Measurements from ENCODE around the gene LCN6. TPM values are rescaled to one million over a fixed set of nuclear protein-coding genes. Genes with fewer than 3 reads are reported as not detected.
"Not testable (repeated sequence)": the region's sequence is repeated elsewhere in the genome, so short reads cannot be mapped to it uniquely, and the experiment has no call there.

LCN6 gene
- total RNA-seq, 6 experiments from 2014 or later = not detected

- H3K27ac Mint-ChIP-seq = no peak overlapping the region
- H3K27me3 Mint-ChIP-seq (ENCODE audit: insufficient read depth) = peaks cover 9% of the 10 kb centered on the region
- TF ChIP-seq, protein P1, sequence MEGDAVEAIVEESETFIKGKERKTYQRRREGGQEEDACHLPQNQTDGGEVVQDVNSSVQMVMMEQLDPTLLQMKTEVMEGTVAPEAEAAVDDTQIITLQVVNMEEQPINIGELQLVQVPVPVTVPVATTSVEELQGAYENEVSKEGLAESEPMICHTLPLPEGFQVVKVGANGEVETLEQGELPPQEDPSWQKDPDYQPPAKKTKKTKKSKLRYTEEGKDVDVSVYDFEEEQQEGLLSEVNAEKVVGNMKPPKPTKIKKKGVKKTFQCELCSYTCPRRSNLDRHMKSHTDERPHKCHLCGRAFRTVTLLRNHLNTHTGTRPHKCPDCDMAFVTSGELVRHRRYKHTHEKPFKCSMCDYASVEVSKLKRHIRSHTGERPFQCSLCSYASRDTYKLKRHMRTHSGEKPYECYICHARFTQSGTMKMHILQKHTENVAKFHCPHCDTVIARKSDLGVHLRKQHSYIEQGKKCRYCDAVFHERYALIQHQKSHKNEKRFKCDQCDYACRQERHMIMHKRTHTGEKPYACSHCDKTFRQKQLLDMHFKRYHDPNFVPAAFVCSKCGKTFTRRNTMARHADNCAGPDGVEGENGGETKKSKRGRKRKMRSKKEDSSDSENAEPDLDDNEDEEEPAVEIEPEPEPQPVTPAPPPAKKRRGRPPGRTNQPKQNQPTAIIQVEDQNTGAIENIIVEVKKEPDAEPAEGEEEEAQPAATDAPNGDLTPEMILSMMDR (IDR thresholded peaks at IDR 0.05) = no peak
- peaks cover 27% of the 10 kb centered on the region for H3K9me3 Mint-ChIP-seq
- 0 out of 2 replicates have a peak, but pooled peaks cover 6% of the 10 kb centered on the region for H3K4me1 Mint-ChIP-seq (ENCODE audit: low read depth)
- H3K4me3 Mint-ChIP-seq = no peak overlapping the region
- no peak for DNase-seq
- H3K36me3 Mint-ChIP-seq (ENCODE audit: low read depth) = peaks cover 11% of the 10 kb centered on the region
Measured at GRCh38 chr9:136756836-136757235, 8.5 kb upstream of the LCN6 start.

- TF ChIP-seq, protein P1 (IDR thresholded peaks at IDR 0.05) = no peak
- no peak for DNase-seq
- H3K27ac Mint-ChIP-seq = no peak overlapping the region
- peaks cover 11% of the 10 kb centered on the region for H3K36me3 Mint-ChIP-seq (ENCODE audit: low read depth)
- peaks cover 9% of the 10 kb centered on the region for H3K27me3 Mint-ChIP-seq (ENCODE audit: insufficient read depth)
- H3K9me3 Mint-ChIP-seq = peaks cover 31% of the 10 kb centered on the region
- no peak overlapping the region for H3K4me3 Mint-ChIP-seq
- 0 out of 2 replicates have a peak, but pooled peaks cover 3% of the 10 kb centered on the region for H3K4me1 Mint-ChIP-seq (ENCODE audit: low read depth)
Measured at GRCh38 chr9:136756134-136756438, 7.8 kb upstream of the LCN6 start.

- not testable (repeated sequence) for H3K4me1 Mint-ChIP-seq (ENCODE audit: low read depth); DNase-seq; H3K27me3 Mint-ChIP-seq (ENCODE audit: insufficient read depth); H3K27ac Mint-ChIP-seq; H3K4me3 Mint-ChIP-seq
- Mint-ChIP-seq H3K36me3 (ENCODE audit: low read depth) (peaks cover 11% of the 10 kb centered on the region), H3K9me3 (peaks cover 31% of the 10 kb centered on the region)
Measured at GRCh38 chr9:136755302-136756133, 7.2 kb upstream of the LCN6 start.

DNA sequence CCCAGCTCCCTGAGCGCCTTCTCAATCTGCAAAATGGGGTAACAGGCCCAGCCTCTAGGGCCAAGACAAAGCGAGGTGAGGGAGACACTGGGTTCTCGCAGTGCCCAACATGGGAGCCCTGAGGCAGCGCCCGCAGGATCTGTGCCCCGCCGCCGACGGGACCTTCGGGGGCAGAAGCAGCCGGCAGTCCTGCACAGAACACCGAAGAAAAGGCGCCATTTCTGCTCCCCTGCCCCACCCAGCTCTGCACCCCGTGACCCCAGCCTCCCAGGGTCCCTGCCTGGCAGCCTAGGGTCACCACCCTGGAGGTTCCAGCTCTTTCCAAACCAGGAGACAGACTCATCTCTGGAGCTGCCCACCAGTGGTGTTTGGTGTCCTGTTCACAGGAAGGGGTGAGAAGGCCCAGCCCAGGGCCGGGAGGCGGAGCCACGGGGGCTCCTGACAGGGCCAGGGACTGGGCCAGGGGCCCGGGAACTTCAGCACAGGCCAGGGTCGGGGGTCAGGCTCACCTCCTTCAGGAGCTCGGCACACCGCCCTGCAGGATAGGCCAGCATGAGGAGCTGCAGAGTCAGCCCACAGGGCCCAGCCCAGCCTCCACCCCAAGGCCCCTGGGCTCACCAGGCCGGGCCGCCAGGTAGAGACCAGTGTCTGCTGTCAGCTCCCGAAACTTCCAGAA, 6.4 kb upstream of the LCN6 start:
- Mint-ChIP-seq H3K36me3 (ENCODE audit: low read depth) (peaks cover 11% of the 10 kb centered on the region), H3K27ac (no peak overlapping the region), H3K4me1 (ENCODE audit: low read depth) (no peaks in the 10 kb centered on the region; the same call in 1 of the 2 replicates), H3K4me3 (no peak overlapping the region), H3K9me3 (peaks cover 31% of the 10 kb centered on the region), H3K27me3 (ENCODE audit: insufficient read depth) (peaks cover 9% of the 10 kb centered on the region)
- TF ChIP-seq, protein P1 (IDR thresholded peaks at IDR 0.05) = no peak
- no peak for DNase-seq

DNA sequence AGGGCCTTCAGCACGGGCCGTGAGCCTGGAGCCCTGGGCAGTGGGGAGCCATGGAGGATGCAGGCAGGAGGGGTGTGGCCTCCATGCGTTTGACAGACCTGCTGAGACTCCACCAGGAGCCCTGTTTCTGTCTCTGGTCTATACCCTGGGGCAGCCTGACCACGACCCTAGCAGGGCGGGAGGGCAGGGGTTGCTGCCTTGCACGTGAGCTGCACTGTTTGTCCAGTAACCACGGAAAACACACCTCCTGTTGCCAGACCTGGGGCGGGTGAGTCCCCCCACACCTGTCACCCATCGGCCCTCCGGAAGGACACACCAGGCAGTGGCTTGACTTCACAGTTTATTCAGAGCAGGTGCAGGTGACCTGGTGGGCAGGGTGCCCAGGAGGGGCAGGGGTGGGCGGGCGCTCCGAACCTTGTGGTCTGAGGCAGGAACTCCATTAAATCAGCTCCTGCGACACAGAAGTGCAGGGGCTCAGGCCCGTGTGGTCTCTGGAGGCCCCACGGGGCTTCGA, 5.8 kb upstream of the LCN6 start:
- Mint-ChIP-seq H3K36me3 (ENCODE audit: low read depth) (peaks cover 11% of the 10 kb centered on the region), H3K9me3 (peaks cover 31% of the 10 kb centered on the region), H3K27ac (no peak overlapping the region), H3K4me3 (no peak overlapping the region), H3K4me1 (ENCODE audit: low read depth) (no peaks in the 10 kb centered on the region; the same call in 1 of the 2 replicates), H3K27me3 (ENCODE audit: insufficient read depth) (peaks cover 12% of the 10 kb centered on the region; the same call in 1 of the 2 replicates)
- TF ChIP-seq, protein P1 (IDR thresholded peaks at IDR 0.05) = no peak
- DNase-seq = no peak

All from HFFc6 (cell line).